Cerebellar nuclear complex (tissue), 1 donor: ENCODE data around the gene SHISAL1.

Source experiments
- DNase-seq, 2 experiments: peaks; one replicate each; lab custom pipeline; 2025; lab: John Stamatoyannopoulos, UW

The SHISAL1 gene

DNA sequence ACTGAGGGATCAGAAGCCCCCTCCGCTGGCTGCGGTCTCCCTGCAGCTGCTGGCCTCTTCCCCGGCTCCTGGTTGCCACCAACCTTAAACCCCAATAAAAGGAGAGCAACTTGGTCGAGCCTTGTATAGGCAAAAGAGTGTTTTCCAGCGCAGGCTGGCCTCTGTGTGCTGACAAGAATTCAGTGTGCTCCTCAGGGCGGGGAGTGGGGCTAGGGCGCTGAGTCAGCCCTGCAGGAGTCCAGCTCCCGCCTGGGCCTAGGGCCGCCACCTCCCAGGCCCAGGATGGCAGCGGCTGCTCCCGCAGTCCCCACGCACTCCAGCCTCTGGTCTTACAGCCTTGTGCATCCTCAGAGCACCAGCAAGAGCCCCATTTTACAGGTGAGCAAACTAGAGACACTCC, at the start of gene SHISAL1:
Gene SHISAL1, minus strand, starts transcription at position 186 of the 400 bp plus-strand sequence. CDS start 12,006 bp downstream, outside the sequence.
- no peak for DNase-seq

DNA sequence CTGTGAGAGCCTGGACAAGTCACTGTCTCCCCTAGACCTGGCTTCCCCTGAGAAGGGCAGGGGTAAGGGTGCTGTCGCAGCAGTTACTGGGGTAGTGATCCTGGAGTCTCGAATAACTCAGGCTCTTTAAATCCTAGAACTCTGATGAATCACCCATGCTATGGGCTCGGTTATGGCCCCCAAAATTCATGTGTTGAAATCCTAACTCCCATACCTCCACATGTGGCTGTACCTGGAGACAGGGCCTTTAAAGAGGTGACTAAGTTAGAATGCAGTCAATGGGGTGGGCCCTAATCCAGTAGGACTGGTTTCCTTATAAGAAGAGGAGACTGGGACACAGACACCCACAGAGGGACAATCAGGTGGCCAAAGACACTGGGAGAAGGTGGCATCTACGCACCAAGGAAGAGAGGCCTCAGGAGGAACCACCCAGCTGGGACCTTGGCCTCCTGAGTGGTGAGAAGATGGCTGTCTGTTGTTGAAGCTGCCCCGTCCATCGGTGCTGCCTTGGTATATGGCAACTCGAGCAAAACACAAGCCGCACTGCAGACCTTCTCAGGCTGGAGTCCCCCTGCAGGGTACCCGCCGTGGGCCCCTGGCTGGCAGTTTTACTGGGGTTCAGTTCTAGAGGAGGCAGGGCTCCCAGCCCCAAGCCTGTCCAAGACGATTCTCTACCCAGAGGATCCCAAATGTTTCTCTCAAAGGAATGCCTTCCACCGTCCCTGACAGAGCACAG, 48.8 kb upstream of the SHISAL1 start:
- no peak for DNase-seq

DNA sequence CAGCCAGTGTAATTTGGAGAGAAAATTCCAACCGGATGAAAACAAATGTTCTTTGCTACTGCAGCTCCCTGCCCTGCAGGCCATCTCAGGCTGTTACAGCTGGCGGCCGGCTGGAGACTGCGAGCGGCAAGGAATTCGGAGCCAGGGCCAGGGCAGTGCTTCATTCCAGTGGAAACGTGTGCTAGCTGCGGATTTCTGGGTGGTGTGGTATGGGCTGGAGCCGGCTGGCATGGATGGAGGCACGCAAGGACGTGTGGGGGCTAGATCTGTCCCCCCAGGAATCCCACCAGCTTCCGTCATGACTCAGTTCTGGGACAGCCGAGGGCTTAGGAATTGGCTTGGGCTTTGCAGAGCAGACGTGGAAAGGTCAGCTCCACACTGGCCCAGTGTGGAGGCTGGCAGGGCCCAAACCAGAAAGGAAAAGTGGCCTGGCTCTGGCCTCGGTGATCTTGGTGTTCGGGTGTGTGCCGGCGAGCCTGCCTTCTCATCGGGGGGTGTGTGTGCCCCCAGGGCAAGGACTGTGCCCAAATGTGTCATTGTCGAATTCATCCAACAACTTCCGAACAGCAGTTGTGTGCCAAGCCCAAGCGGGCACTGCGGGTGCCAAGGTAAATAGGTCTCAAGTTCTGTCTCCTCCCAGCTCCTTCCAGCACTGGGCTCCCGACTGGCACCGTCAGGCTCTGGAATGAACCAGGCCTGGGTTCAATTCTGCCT, 48.1 kb upstream of the SHISAL1 start:
- DNase-seq = no peak

DNA sequence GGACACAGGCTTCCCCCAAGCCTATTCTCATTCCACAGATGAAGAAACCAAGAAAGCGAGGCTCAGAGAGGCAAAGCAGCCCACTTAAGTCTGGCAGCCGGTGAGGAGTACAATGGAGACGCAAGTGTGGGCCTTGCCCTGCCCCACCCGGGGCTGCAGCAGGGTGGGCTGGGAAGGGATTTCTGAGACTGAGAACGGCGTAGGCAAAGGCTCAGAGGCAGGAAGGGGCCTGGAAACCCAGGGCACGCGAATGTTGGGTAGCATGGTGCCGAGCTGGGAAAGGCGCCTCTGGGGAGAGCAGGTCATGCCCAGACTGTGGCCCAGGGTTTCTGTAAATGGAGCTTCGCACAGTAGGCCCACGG, 47.5 kb upstream of the SHISAL1 start:
- DNase-seq = no peak

DNA sequence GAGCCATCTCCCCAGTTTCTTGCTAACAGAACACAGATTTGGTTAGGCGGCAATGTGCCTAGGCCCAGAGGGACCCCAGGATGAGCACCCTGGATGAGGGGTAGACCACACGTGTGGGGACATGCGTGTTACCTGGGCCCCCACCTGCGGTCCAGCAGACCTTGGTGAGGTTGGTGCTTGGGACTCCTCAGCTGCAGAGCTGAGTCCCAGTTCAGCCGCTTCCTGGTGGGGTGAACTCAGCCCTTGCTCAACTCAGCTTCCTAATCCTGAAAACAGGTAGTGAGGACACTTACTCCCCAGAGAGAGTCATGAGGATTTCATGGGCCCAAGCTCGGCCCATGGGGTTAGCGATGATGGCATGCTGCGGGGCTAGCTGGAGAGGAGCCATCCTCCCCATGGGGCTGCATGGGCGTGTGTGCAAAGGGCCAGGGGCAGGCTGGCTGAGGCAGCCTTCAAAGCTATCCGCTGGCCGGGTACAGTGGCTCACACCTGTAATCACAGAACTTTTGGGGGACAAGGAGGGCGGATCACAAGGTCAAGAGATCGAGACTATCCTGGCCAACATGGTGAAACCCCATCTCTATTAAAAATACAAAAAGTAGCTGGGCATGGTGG, 46.9 kb upstream of the SHISAL1 start:
- DNase-seq = no peak

DNA sequence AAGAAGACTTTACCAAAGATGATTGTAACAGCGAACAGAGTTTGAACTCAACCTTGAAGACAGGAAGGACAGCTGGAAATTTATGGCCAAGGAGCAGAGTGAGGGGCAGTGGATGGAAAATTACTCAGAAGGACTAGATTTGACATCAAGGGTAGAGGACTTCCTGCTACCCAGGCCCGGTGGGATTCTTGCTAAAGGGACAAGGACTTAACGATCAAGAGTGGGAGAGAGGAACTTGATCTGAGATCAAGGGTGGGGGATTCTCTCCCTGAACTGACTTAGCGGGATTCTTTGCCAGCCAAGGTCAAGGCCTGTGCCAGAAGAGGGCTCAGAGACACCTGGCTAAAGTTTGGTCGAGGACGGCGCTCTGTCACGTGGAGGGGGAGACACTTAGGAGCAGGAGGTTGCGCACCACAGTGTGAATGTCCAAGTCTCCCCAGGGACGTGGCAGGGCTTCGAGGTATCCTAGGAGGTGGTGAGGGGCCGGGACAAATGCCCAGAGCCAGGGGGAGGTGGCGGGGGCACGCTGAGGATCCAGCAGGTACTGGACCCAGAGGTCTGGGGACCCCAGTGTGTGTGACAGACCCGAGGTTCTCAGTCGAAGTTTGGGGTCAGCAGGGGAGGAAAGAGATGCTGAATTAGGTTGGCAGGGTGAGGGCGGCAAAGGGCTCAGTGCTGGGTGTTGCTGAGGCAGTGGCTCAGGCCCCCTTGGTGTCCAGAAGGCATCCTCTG, 46.1 kb upstream of the SHISAL1 start:
- DNase-seq = no peak

DNA sequence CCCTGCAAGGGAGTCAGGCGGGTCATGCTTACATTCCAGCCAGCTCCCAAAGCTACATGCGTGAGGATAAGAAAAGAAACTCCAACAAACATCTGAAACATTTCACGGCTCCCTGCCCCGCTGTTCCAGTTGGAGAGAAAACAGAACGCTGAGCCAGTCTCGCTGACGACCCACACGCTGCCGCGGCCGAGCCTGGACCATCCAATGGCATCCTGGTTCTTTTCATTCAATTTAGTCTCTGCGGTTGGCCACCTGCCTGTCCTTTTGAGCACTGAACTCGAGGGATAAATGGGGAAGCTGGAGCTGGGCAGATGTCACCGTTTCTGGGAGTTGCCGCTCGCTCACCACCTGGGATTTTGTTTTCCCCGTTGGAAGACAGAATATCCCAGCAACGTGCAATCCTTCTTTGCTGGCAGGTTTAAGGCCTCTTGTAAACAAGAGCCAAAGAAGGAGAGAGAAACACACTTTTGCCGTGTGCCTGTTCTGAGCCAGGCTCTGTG, 45.3 kb upstream of the SHISAL1 start:
- no peak for DNase-seq

DNA sequence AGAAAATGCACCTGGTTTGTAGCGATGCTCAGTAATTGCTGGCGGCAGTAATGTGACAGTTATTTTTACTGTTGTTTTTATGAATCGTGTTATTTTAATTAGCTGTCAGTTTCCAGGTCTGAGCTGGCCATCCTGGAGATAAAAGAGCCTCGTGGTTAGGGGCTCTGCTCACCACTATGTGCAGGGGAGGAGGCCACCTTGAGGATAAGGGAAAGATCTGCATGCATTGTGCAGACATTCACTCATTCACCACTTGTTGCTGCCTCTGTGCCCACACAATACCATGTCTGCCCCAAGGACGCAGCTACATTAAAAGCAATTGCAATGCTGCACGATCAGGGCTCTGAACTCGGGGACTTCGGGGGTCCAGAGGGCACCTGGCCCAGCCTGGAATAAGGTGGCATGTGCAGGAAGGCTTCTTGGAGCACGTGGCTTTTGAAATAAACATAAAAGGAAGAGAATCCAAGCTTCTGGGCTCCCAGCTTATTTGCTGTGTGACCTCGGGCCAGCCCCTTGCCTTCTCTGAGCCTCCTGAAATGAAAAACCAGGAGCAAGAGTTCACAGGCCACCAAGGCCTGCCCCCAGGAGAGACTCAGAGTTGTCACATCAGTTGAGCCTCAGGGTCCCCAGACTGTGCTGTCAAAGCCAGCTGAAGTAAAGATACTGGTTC, 44.7 kb upstream of the SHISAL1 start:
- no peak for DNase-seq

DNA sequence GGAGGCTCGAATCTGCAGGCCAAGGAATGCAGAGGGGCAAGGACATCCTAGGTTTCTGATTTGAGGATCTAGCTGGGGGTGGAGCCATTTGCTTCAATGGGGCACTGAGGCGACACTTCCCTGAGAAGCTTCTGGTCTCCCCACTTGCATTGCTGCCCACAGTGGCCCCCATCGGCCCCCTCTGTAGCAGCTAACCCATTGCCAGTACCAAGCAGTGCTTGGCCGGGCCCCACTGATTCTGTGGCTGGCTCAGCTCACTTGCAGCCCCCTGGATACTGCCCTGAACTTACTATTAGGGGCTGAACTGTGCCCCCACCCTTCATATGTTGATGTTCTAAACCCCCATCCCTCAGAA, 42.9 kb upstream of the SHISAL1 start:
- no peak for DNase-seq

DNA sequence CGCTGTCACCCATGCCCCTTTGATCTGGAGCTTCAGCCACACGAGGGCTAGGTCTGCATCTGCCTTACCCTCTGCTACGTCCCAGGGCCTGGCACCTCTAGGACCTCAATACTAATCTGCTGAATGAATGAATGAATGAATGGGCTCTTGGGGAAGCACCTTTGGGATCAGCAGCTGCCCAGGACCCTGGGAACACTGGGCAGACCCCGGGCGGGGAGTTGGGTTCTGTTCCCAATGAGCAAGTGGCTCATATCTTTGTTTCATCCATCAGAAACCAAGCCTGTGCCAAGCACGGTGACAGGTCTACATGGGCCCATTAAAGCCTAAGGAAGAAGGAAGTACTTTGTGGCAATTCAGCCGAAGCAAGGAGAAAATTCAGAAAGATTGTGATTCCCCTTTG, 41.5 kb upstream of the SHISAL1 start:
- DNase-seq = no peak

DNA sequence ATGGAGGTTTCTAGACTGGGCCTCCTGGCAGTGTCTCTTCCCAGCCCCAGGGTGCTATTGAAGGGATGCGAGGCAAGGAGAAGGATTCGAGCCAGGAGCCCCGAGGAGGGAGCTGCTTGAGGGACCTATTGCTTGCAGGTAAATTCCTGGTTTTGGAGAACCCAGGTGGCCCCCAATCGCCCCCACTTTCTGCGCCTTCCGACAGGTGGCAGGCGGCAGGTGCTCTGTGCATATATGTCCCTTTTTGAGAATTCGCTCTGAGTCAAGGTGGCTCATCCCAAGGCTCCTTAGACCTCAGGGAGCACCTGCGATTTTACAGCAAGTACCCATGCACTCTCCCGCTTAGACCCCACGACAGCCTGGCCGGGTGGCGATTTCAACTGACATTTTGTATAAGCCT, 40.3 kb upstream of the SHISAL1 start:
- DNase-seq = no peak

DNA sequence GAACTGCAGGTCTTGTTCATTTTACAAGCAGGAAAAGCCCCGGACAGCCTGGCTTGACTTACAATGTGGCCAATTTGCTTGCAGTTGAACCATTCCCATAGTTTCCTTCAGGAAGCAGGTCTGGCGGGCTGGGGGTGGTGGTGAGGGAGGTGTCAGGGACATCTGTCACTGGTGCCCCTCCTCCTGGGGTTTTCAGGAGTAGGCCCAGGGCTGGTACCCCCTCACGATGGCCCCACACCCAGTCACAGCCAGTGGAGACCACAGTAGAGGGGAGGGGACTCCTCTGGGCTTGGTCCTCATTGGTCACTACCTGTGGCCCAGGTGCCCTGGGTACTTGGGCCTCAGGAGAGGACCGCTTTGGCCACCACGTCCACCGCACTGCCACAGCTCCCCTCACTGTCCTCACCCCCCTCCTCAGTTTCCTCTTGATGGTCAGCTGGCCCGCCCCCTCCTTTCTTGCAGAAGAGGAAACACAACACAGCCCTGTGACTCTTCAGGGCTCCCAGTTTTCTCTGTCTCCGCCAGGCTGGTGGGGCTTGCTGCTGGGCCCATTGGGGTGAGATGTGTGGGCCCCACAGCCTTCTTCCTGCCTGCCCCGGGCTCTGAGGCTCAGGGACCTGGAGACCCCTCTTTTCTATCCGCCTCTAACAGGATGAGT, 39.8 kb upstream of the SHISAL1 start:
- no peak for DNase-seq

DNA sequence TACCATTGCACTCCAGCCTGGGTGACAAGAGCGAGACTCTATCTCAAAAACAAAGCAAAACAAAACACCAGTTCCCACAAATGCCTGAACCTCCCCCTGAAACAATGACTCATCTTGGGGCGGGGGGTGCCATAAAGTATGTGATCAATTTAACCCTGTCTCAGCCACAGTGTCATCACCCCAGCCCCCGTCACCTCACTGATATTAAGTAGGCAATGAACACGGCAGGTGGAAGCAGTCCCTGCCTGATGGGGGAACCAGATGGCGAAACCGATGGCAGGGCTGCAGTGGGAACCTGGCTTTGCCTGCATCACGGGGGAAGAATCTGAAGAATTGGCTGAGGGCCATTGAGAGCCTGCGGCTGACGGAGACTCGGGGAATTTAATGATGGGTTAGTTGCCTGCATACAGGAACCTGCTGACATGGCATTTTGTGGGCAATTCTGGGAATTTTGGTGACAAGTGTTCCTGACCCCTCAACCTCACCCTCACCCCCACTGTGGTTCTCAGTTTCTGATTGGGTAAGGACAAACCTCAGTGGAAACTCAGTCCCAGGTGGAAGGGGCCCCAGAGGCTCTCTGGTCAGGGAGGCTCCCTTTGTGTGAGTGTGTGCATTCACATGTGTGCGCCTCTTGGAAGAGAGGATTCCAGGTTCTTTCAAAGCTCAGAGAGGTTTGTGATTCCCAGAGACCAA, 39.1 kb upstream of the SHISAL1 start:
- DNase-seq = peak in 1 of 2 experiments; percentile 77

DNA sequence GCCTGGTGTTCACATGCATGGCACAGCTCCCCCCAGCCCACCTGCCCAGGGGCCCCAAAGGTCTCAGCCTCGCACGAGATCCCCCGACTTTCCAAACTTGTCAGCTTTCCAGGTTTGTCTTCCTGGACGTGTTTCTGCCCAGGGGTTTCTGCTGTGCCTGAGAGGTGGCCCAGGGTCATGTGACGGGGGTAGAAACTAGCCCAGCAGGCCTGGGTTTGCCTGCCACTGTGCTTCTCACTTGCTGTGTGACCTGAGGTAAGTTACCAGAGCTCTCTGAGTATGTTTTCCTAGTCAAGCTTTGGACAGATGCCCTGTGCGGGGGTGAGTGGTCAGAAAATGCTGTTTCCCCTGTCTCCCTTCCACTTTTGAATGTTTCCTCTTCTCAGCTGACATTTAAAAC, 38.3 kb upstream of the SHISAL1 start:
- no peak for DNase-seq

DNA sequence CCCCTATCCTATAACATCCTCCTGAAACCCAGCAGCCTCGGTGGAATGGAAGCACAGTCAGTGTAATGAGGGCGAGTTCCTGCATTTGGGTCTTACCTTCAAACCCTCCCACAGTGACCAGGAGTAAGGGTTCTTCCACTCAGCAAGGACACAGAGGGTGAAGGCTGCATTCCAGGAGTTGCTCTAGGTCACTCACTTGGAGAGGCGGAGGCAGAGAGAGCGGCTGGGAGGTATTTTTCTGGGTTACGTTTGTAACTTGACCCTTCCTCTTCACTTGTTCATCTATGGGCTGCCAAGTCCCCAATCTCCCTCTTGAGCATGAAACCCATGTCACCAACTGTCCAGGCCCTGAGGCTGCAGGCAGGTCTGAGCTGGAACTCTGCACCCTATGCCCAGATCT, 36.8 kb upstream of the SHISAL1 start:
- no peak for DNase-seq

DNA sequence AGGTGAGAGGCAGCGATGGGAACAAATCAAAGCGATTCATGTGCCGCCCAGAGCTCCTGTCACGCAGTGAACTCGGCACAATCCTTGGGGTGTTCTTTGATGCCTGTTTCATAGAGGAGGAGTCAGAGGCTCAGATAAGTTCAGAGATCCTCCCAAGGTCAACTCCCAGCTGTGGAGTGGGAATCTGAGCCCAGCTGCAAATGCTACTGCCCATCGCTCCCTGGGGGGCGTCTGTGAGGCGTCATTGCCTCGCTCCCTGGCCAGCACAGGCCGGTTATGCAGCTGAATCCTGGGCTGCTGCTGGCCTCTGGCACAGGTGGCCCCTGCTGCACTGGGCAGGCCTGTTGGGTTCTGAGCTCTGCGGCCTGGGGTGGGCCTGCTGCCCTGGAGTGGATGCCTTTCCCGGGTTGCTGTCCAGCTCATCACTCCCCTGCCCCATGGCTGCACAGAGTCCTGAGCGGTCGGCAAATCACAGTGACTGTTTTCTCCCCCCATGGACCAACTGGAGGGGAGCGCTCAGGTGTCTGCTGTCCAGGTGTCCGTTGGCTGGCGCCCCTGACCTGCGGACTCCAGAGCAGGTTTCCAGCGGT, 36.3 kb upstream of the SHISAL1 start:
- DNase-seq = no peak

DNA sequence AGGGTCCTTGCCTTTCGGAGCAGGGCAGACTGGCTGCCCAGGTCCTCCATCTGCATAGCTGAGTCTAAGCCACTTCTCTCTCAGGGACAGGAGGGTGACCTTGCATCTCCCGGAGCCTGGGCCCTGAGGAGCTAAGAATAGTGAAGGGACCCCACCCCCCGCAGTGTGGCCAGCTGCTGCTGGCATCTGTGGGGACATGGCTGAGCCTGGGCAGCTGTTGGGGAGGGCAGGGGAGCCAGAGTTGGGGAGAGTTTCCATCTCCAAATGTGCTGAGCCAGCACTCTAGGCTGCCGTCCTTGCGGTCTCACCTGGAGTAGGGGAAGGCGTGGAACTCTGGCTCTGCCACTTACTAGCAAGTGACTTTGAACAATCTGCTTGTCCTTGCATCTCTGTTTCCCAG, 34.8 kb upstream of the SHISAL1 start:
- no peak for DNase-seq

DNA sequence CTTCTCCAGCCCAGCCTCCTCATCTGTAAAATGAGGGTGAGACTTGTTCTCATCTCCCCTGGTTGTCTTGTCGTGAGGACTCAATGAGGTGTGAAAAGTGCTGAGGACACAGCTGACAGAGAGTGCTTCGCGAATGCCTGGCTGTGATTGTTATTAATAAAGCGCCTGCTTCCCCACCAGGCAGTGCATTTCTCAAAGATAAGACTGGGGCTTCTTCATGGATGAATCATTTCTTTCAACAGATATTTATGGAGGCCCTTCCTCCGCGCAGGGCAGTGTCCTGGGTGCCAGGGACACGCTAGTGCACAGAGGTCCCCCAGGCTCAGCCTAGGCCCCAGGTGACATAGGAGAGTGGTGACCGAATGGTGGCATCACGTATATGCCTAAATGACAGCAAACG, 34.3 kb upstream of the SHISAL1 start:
- DNase-seq = no peak

DNA sequence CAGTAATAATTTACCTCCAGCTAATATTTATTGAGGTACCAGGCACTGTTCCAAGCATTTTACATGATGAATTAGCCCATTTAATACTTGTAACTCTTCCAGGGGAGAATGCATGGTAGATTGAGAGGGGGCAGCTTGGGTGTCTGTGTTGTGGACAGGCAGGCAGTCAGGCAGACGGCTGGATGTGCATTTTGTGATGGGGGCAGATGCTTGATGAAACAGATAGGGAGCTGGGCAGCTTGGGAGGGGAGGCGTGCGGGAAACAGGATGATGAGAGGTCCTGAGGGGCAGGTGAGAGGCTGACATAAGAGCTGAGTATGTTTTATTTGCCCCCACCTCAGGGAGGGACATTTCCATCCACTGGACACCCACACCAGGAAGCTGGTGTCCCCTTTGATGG, 33.1 kb upstream of the SHISAL1 start:
- DNase-seq = no peak

DNA sequence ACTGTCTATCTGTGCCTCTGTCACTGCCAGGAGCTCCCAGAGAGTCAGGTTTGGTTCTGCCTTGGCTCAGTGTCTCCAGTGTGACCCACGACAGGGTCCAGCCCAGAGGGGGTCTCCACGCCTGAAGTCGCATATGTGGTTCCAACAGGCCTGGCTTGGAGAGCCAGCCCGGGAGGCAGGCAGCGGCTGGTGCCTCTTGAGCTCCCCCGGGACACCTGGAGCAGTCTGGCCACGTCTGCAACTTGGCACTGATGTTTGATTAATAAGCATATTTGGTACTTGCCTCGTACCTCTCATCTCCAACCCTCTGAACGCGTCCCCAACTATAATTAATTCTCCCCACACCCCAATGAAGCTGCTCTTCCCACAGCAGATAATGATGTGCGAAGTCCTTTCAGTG, 31.7 kb upstream of the SHISAL1 start:
- no peak for DNase-seq
